Measurements from ENCODE around the gene PSMG4. TPM values are rescaled to one million over a fixed set of nuclear protein-coding genes. Genes with fewer than 3 reads are reported as not detected.

The PSMG4 gene
- total RNA-seq, 1 experiment from 2014 or later = 27.0 TPM

GRCh38 chr6:3258201-3258600, 546 bp upstream of the PSMG4 start:
- Histone ChIP-seq H3K27me3 (ENCODE audit: control insufficient read depth, insufficient read depth, low read length) (no peaks in the 10 kb centered on the region), H3K27ac (ENCODE audit: low read length) (peak overlapping the region; percentile 62), H3K4me3 (ENCODE audit: low read depth in 2 of 2, low read length in 2 of 2) (peak overlapping the region; percentile 86 to 94), H3K36me3 (ENCODE audit: control insufficient read depth, insufficient read depth, low read length) (no peaks in the 10 kb centered on the region; the same call in 1 of the 2 replicates), H3K4me1 (ENCODE audit: control insufficient read depth, insufficient read depth, low read length) (peaks cover 18% of the 10 kb centered on the region), H3K9me3 (ENCODE audit: control insufficient read depth, insufficient read depth, low read depth, low read length) (no peaks in the 10 kb centered on the region)
- ATAC-seq (no peak), DNase-seq (ENCODE audit: low read depth, low spot score) (no peak)
- intact Hi-C loops (cut with micrococcal nuclease; ENCODE audit: unreplicated experiment) (loop anchor here (2.0 to 10.0 kb wide), 2 partner anchors 131 to 263 kb away; partner anchors contain the start of gene NQO2), in situ Hi-C loops (cut with HindIII; ENCODE audit: low pct_unique_long_range_greater_than_20kb, low sequenced_read_pairs) (no loop called here)
- no peak for TF ChIP-seq TCF7L2 (IDR thresholded peaks at IDR 0.05; ENCODE audit: low read depth, low read length)
- no peak for TF ChIP-seq POLR2AphosphoS5 (IDR thresholded peaks at IDR 0.05; ENCODE audit: low read depth, low read length)
- TF ChIP-seq CTCF (IDR thresholded peaks at IDR 0.05) = no peak
- no peak for TF ChIP-seq REST (IDR thresholded peaks at IDR 0.05; ENCODE audit: insufficient read depth in 1 of 2, low read depth in 2 of 2, low read length in 1 of 2)
- no peak for TF ChIP-seq SIN3A (IDR thresholded peaks at IDR 0.05; ENCODE audit: borderline replicate concordance, insufficient read depth, low read depth, low read length)
- BruUV-seq (replicated peaks) = no TSS peak
- ChIA-PET CTCF (no interaction called here), POLR2A (interaction anchor here (0.5 kb wide), 1 partner anchor 370 kb away, joined by 16 read pairs; no protein-coding TSS in a partner anchor)

GRCh38 chr6:3259491-3259958, 778 bp downstream of the PSMG4 start:
- Histone ChIP-seq H3K36me3 (ENCODE audit: control insufficient read depth, insufficient read depth, low read length) (no peaks in the 10 kb centered on the region; the same call in 1 of the 2 replicates), H3K9me3 (ENCODE audit: control insufficient read depth, insufficient read depth, low read depth, low read length) (no peaks in the 10 kb centered on the region), H3K27me3 (ENCODE audit: control insufficient read depth, insufficient read depth, low read length) (no peaks in the 10 kb centered on the region), H3K4me3 (ENCODE audit: low read depth in 2 of 2, low read length in 2 of 2) (peak overlapping the region; percentile 86 to 94), H3K4me1 (ENCODE audit: control insufficient read depth, insufficient read depth, low read length) (peaks cover 18% of the 10 kb centered on the region), H3K27ac (ENCODE audit: low read length) (peak overlapping the region; percentile 88)
- in situ Hi-C loops (cut with HindIII; ENCODE audit: low pct_unique_long_range_greater_than_20kb, low sequenced_read_pairs) = no loop called here
- DNase-seq (ENCODE audit: low read depth, low spot score) = no peak
- TF ChIP-seq SIN3A (IDR thresholded peaks at IDR 0.05; ENCODE audit: borderline replicate concordance, insufficient read depth, low read depth, low read length) = no peak
- TF ChIP-seq CTCF (IDR thresholded peaks at IDR 0.05) = no peak
- TF ChIP-seq POLR2AphosphoS5 (IDR thresholded peaks at IDR 0.05; ENCODE audit: low read depth, low read length) = no peak
- no peak for TF ChIP-seq REST (IDR thresholded peaks at IDR 0.05; ENCODE audit: insufficient read depth in 1 of 2, low read depth in 2 of 2, low read length in 1 of 2)
- TF ChIP-seq TCF7L2 (IDR thresholded peaks at IDR 0.05; ENCODE audit: low read depth, low read length) = no peak
- ChIA-PET POLR2A (interaction anchor here (0.5 kb wide), 1 partner anchor 55 kb away, joined by 3 read pairs; no protein-coding TSS in a partner anchor), CTCF (no interaction called here)
- peak; percentile 49 for ATAC-seq
- no TSS peak for BruUV-seq (replicated peaks)
- intact Hi-C loops (cut with micrococcal nuclease; ENCODE audit: unreplicated experiment) = loop anchor here (2.0 to 10.0 kb wide), 2 partner anchors 133 to 265 kb away; partner anchors contain the start of gene NQO2
